Activated CD8-positive, alpha-beta memory T cell treated with anti-CD3 and anti-CD28 coated beads for 1 hour (primary cell): ENCODE measurements around the gene CNNM1.

Experiments
- DNase-seq, 2 donors: peaks; one replicate each; pipeline ENCODE4 v3.0.0-alpha.2; 2020; ENCODE audit warnings: low read depth in 1 of 2; ENCODE audit errors: extremely low read depth in 1 of 2

The CNNM1 gene

DNA sequence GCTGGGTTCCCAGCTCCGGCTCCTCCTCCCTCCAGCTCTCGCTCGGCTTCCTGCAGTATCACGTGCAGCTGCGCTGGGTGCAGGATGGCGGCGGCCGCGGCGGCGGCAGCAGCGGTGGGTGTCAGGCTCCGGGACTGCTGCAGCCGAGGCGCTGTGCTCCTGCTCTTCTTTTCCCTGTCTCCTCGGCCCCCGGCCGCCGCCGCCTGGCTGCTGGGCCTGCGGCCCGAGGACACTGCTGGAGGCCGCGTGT lies at the start of gene CNNM1:
TSS of gene CNNM1 (plus strand) at position 53 of the 250 bp plus-strand sequence. CDS start at position 85, 32 bp downstream.
- DNase-seq: no peak

DNA sequence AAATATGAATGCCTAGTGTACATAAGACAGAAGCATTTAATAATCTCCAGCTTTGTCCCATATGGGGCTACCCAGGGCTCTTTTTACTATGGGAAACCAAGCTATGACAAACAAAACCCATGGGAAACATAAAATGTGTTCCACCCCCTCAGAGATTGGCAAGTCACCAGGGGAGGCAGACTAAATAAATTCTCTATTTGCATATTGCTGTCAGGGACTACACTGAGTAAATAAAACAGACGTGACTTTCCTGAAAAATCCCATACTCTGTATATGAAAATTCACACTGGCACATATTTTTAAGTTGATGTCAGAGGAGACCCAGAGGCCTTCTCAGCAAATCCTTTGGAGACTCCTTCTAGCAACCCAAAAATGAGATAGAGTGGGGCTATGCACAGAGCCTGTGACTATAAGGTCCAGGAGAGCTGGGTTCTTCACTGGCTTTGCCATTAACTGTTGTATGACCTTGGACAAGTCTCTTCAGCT lies 49.5 kb upstream of the CNNM1 start:
- no peak for DNase-seq

DNA sequence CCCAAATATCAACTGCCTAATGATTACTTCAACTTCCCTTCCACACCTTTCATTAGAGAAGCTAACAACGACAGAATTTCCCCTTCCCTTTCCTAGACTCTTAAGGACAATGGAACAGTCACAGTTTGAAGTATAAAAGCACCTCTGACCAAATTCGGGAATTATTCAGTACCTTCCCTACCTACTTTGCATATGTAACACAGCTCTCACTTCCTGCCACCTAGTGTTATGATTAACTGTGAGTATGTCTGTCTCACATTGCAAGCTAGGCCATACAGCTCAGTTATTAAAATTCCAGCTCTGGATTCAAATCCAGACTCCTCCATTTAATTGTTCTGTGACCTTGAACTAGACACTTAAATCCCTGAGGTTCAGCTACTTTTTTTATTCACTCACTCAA lies 48.7 kb upstream of the CNNM1 start:
- no peak for DNase-seq

GRCh38 chr10:99285881-99286280 lies 43.3 kb upstream of the CNNM1 start:
- no peak for DNase-seq

DNA sequence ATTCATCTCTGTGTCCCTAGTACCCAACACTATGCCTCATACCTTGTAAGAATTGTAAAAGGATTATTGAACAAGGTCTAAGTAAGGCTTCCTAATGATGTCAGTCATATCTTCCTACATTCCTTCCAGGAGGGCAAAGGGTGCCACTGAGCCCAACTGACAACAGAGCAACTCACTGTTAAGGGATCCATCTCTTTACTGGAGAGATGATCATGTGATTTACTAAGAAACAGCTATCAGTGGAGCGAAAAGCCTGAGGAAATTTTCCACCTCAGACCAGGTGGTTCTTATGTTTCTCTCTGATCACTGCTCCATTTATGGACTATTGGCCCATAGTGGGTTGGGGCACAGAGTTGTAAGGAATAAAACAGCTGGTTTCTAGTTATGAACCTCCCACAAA lies 38.9 kb upstream of the CNNM1 start:
- DNase-seq: no peak

GRCh38 chr10:99292159-99292558 lies 37.0 kb upstream of the CNNM1 start:
- no peak for DNase-seq

DNA sequence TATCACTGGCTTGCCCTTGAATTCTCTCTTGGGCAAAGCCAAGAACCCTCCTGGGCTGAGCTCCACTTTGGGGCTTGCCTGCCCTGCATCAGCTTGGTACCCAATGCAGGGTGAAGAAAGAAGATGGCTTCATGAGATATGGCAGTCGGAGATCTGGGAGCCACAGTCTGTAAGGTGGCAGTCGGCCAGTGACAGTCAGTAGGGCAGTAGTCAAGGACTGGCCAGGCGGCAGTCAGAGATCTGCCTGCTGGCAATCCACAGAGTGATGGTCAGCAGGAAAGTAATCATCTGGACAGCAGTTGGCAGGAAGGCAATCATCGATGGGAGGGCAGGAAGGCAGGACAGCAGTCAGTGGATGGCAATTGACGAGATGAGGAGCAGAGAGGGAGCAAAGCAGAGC lies 32.6 kb upstream of the CNNM1 start:
- DNase-seq: no peak

- DNase-seq: no peak
These were observed 32.1 kb upstream of the CNNM1 start for GRCh38 chr10:99297033-99297432.

DNA sequence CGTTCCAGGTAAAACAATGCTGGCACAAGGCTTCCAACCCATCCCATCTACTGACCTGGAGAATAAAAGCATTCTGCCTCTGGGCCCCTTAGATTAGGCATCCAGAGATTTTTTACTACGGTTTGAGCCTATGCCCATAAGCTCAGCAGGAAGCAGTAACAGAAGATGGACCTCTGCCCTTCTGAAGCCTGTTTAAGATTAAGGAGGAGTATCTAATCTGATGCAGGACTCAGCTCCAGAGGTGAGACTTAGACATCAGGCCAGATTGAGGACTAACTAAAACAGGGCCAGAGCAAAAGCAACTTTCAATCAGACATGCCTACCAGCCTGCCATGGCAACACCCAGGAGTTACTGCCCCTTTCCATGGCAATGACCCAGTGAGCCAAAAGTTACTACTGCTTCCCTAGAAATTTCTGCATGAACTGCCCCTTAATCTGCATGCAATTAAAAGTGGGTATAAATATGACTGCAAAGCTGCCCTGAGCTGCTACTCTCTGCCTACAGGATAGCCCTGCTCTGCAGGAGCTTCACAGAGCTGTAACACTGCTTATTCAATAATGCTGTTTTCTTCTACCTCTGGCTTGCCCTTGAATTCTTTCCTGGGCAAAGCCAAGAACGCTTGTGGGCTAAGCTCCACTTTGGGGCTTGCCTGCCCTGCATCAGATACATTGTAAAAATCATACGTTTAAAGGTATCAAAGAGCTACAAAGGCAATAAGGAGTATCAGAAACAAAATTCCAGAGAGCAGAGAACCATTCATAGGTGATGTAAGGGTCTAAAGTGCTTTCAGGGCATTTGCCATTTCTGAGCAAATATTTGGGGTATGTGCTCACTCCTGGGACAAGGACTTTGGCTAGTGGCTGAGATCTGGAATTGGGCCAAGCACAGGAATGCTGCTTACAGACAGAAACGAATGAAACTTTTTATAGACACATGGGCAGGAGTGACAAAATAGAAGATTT lies 25.0 kb upstream of the CNNM1 start:
- DNase-seq: no peak

DNA sequence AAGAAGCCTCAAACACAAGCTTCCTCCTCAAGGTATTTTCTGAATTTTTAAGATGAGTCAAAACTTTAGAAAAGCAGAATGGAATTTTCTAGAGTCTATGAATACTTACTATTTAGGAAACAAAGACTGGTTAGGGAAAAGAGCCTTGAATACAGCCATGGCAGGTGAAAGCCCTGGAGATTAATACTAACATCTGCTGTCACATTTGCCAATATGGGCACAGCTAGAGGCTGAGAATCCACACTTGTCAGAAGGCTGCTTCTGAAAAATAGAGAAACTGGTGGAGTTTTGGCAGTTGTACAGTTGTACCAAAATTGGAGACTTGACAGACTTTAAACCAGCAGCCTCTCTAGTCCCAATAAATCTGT lies 24.3 kb upstream of the CNNM1 start:
- no peak for DNase-seq

GRCh38 chr10:99312501-99312900 lies 16.7 kb upstream of the CNNM1 start:
- no peak for DNase-seq

DNA sequence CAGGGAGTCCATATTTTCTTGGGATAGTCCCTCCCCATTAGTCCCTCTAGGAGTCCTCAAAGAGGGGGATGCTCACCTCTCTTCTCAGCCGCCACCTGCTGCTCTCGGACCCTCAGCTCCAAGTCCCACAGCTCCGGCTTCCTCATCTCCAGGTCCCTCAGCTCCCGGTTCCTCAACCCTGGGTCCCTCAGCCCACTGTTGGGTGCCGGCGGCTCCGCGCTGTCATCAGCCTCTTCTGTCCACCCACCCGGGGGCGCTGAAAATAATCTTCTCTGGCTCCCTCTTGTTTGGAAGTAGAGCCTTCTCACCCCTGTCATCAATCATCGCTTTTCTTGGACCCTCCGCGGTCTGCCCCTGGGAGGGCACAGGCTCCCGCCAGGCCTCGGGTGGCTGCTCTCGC lies 13.3 kb upstream of the CNNM1 start:
- no peak for DNase-seq

DNA sequence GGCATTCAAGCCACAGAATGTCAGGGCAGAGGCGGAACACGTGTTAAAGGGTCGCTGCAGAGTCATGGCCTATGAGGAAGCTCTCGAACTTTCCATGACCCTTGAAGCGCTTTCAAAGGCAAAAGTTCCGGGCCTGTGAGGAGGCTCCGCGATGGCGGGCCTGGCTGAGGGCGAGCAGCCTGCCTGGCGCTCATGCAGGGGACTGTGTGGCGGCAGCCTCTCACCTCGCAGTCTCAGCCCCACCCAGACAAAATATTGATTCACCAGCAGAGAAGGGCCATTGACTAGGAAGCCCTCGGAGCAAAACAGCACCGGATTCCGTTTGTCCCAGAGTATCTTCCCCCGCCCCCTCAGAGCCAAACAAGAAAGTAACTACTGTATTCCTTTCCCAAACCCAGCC lies 12.8 kb upstream of the CNNM1 start:
- no peak for DNase-seq

DNA sequence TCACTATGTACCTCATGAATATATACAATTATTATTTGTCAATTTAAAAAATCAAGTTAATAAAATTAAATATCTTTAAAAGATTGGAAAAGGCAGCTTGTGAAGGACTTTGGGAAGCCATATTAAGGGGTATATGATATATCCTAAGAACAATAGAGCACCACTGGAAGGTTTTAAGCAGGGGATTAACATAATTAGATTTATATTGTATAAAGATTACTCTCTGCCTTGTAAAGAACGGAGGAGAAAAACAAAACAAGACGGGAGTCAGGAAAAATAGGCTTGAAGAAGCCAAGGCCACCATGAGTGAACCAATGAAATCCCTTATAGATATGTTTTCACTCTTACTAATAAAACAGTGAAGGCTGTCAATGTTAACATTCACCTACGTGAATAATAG lies 11.1 kb upstream of the CNNM1 start:
- no peak for DNase-seq

GRCh38 chr10:99318475-99318874 lies 10.7 kb upstream of the CNNM1 start:
- DNase-seq: no peak

- DNase-seq: no peak
These were observed 3.9 kb upstream of the CNNM1 start for GRCh38 chr10:99325281-99325680.

DNA sequence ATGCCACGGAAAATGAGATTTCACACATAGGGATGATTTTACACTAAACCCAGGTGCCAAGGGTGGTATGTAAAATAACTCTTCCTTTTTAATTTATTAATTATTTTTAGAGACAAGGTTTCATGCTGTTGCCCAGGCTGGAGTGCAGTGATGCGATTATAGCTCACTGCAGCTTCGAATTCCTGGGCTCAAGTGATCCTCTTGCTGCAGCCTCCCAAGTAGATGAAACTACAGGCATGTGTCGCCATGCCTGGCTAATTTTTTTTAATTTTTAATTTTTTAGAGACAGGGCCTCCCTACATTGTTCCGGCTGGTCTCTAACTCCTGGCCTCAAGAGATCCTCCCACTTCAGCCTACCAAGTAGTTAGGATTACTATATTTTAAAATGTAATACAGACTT lies 2.3 kb upstream of the CNNM1 start:
- no peak for DNase-seq

DNA sequence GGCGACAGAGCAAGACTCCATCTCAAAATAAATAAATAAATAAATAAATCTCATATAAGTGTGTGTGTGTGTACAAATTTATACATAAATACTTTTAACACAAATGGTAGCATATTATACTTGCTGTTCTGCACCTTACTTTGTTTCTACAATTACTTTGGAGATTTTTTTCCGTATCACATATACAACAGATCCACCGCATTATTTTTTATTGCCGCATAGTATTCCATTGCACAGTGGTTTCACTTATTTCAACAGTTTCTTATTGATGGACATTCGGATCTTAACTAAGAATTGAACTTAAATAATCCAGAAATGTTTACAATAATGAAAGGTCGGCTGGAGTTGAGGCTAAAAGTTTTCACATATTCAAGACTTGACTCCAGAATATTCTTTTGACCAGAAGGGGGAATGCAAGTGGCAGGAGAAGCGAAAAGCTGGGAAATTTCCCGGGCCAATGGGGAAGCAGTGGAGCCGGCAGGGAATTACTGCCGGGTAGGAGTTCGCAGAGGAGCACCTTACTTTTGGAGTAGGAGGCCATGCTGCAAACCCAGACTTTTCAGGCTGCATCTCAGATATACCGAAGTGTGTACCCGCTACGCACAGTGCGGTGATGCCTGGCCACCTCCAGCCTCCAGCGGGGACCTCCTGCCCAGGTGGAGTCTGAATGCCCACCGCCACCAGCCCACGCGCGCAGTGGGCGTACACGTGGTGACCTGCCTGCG lies 415 bp upstream of the CNNM1 start:
- DNase-seq: no peak

- no peak for DNase-seq
These were observed 594 bp downstream of the CNNM1 start for GRCh38 chr10:99329554-99330346.

- no peak for DNase-seq
These were observed 1.3 kb downstream of the CNNM1 start for GRCh38 chr10:99330347-99330924.

DNA sequence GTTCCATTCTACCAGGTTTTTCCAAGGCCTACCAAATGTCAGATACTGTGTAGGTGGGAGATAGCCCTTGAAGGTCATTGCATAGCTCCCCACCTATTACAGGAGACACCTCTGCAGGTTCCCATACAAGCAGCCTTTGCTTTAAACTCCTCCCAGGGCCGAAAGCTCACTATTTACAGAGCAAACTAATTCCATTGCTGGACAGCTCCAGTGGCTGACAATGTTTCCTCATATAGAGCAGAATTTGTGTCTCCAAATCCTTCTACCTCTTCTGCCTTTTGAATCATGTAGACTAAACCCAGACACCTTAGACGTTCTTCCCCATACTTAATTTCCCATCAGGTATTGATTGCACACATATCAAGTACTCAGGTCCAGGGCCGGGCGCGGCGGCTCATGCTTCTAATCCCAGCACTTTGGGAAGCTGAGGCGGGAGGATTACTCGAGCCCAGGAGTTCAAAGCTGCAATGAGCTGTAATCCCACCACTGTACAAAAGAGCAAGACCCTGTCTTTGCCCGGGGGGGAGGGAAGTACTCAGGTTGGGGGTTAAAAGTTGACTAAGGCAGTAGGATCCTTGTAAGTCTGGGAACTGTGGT lies 2.1 kb downstream of the CNNM1 start:
- no peak for DNase-seq
